HepG2 (cell line): ENCODE data around the gene RANBP17. TPM values are rescaled to one million over a fixed set of nuclear protein-coding genes. Genes with fewer than 3 reads are reported as not detected.

Source experiments
- ATAC-seq: fragments of 200-7000 bp; cut with Tn5 transposase; 3 replicates; pipeline ENCODE4 v1.9.1; 2020; ENCODE audit warnings: mild to moderate bottlenecking, moderate library complexity
- BruUV-seq: library from RNA; stranded (reverse); fragments of 400-500 nt; replicated peaks from 2 replicates; lab custom pipeline; 2021; lab: Mats Ljungman, UMichigan
- CTCF ChIA-PET: fragments of 300-600 bp; formaldehyde crosslinking; extraction: SDS; loops from one replicate; lab custom pipeline; 2021; ENCODE audit warnings: low total read pairs, inconsistent platforms, low intra/inter-chr PET ratio; lab: Yijun Ruan, JAX
- POLR2A ChIA-PET: fragments of 350-600 bp; sonication (Branson Sonifier 250); formaldehyde crosslinking; loops from one replicate; lab custom pipeline; 2020; ENCODE audit warnings: antibody characterized with exemption, inconsistent platforms; lab: Yijun Ruan, JAX
- DNase-seq: peaks from one replicate; pipeline ENCODE4 v3.0.0-alpha.2; 2015; ENCODE audit warnings: low spot score
- FAIRE-seq: peaks from 3 replicates; lab custom pipeline; 2011; peaks lifted over from hg19 to GRCh38; lab: Jason Lieb, UNC
- H2AFZ ChIP-seq: one replicate; pipeline ENCODE4 v1.6.1; 2011; ENCODE audit warnings: low read length, inconsistent platforms
- H3K27ac ChIP-seq: fragments of 300-600 bp; 3 replicates; pipeline ENCODE4 v1.8.0; 2011; ENCODE audit warnings: mixed run types, mild to moderate bottlenecking, mixed read lengths, low read length, inconsistent platforms; ENCODE audit not compliant: insufficient read depth; ENCODE audit errors: extremely low read length
- H3K27me3 ChIP-seq, 2 experiments: fragments of 200-600 bp in 1 of 2; 2 replicates in 1 of 2; 3 replicates in 1 of 2; pipeline versions ENCODE4 v1.6.0 to v1.8.0; 2011; ENCODE audit warnings: low read length in 2 of 2, mild to moderate bottlenecking in 2 of 2, moderate library complexity in 2 of 2, inconsistent platforms in 1 of 2; ENCODE audit not compliant: insufficient read depth in 2 of 2, control insufficient read depth in 1 of 2
- H3K36me3 ChIP-seq, 2 experiments: fragments of 200-600 bp in 1 of 2; replicated peaks in 1 of 2; 2 replicates in 1 of 2; 3 replicates in 1 of 2; pipeline versions ENCODE4 v1.5.1 to v1.8.0; 2011; ENCODE audit warnings: low read length in 2 of 2, inconsistent platforms in 1 of 2; ENCODE audit not compliant: insufficient read depth in 2 of 2, control insufficient read depth in 1 of 2
- H3K4me1 ChIP-seq: 2 replicates; pipeline ENCODE4 v1.5.1; 2012; ENCODE audit warnings: low read length, inconsistent platforms; ENCODE audit not compliant: insufficient read depth
- H3K4me2 ChIP-seq: 2 replicates; pipeline ENCODE4 v1.6.0; 2011; ENCODE audit warnings: low read depth, low read length, inconsistent platforms
- H3K4me3 ChIP-seq, 3 experiments: fragments of 200-600 bp in 1 of 3; sonication (generic), shearing (Covaris generic) in 1 of 3; replicated peaks in 1 of 3; 2 replicates each; pipeline ENCODE4 v1.5.1; 2011 to 2016; ENCODE audit warnings: low read length in 3 of 3, inconsistent platforms in 2 of 3, low read depth in 2 of 3, mild to moderate bottlenecking in 2 of 3, control low read depth in 1 of 3, mixed read lengths in 1 of 3; ENCODE audit not compliant: insufficient read depth in 1 of 3
- H3K79me2 ChIP-seq: one replicate; pipeline ENCODE4 v1.6.1; 2011; ENCODE audit warnings: low read length, inconsistent platforms; ENCODE audit not compliant: insufficient read depth
- H3K9ac ChIP-seq: 2 replicates; pipeline ENCODE4 v1.6.0; 2011; ENCODE audit warnings: mild to moderate bottlenecking, low read depth, low read length, inconsistent platforms; ENCODE audit not compliant: insufficient read depth
- H3K9me3 ChIP-seq: 2 replicates; pipeline ENCODE4 v1.5.1; 2012; ENCODE audit warnings: mild to moderate bottlenecking, low read length
- H4K20me1 ChIP-seq: 2 replicates; pipeline ENCODE4 v1.6.0; 2011; ENCODE audit warnings: inconsistent platforms, mild to moderate bottlenecking, low read length, moderate library complexity; ENCODE audit not compliant: insufficient read depth
- AGO2 ChIP-seq: fragments of 200-400 bp; formaldehyde crosslinking; optimal IDR thresholded peaks from 2 replicates; pipeline ENCODE3; 2017; ENCODE audit warnings: mild to moderate bottlenecking, low read depth, low read length, moderate library complexity
- GLI4 ChIP-seq: sonication (generic); formaldehyde crosslinking; IDR thresholded peaks from 2 replicates; pipeline ENCODE4 v1.5.1; 2020; ENCODE audit warnings: missing genetic modification reagents, mild to moderate bottlenecking, moderate library complexity, borderline replicate concordance
- HOXA7 ChIP-seq: sonication (generic); formaldehyde crosslinking; IDR thresholded peaks from 2 replicates; pipeline ENCODE4 v1.8.1; 2022; ENCODE audit warnings: mild to moderate bottlenecking, missing genetic modification reagents, moderate library complexity
- KDM3A ChIP-seq: IDR thresholded peaks from 2 replicates; pipeline ENCODE4 v1.6.1; 2018; ENCODE audit warnings: low read depth, missing compliant biosample characterization
- KDM4B ChIP-seq: sonication (generic); formaldehyde crosslinking; IDR thresholded peaks from 2 replicates; pipeline ENCODE4 v1.4.0; 2020; ENCODE audit warnings: missing genetic modification reagents
- MIER3 ChIP-seq: IDR thresholded peaks from 2 replicates; pipeline ENCODE4 v1.6.1; 2016; ENCODE audit warnings: missing compliant biosample characterization, borderline replicate concordance
- NRL ChIP-seq: sonication (generic); formaldehyde crosslinking; IDR thresholded peaks from 2 replicates; pipeline ENCODE4 v1.5.0; 2020; ENCODE audit warnings: missing genetic modification reagents, mild to moderate bottlenecking, moderate library complexity, borderline replicate concordance
- ZBTB37 ChIP-seq: sonication (generic); formaldehyde crosslinking; IDR thresholded peaks from 2 replicates; pipeline ENCODE4 v1.4.0; 2020; ENCODE audit warnings: mild to moderate bottlenecking, missing genetic modification reagents
- ZNF460 ChIP-seq: sonication (generic); formaldehyde crosslinking; IDR thresholded peaks from 2 replicates; pipeline ENCODE4 v1.5.1; 2020; ENCODE audit warnings: missing genetic modification reagents, mild to moderate bottlenecking, borderline replicate concordance
- ZNF75D ChIP-seq: sonication (generic); formaldehyde crosslinking; IDR thresholded peaks from 2 replicates; pipeline ENCODE4 v1.8.1; 2023; ENCODE audit warnings: missing genetic modification reagents, mild to moderate bottlenecking, borderline replicate concordance
- ZSCAN22 ChIP-seq: sonication (generic); formaldehyde crosslinking; IDR thresholded peaks from 2 replicates; pipeline ENCODE4 v1.4.0; 2020; ENCODE audit warnings: mild to moderate bottlenecking, missing genetic modification reagents
- WGBS: methylation state at CpG from one replicate; pipeline ENCODE4 v1.1.6; 2017; ENCODE audit warnings: low lambda C conversion rate; 5-methylcytosine and 5-hydroxymethylcytosine counted together
- in situ Hi-C: cut with HindIII; loops from 2 replicates; pipeline ENCODE4 v1.10.0; 2017; ENCODE audit warnings: low pct_unique_long_range_greater_than_20kb; ENCODE audit not compliant: extremely low pct_ligation_motif_present
- intact Hi-C: fragments of 100-400 bp; cut with micrococcal nuclease; formaldehyde crosslinking; loops from one replicate; pipeline ENCODE4 v1.10.0; 2022; ENCODE audit not compliant: unreplicated experiment
- polyA plus RNA-seq, 8 experiments: library from polyadenylated mRNA; depleted of rRNA in 3 of 8; stranded (reverse) in 7 of 8; unstranded in 1 of 8; fragments of >200 nt; fragmentation: Illumina TruSeq in 4 of 8; extraction: Trizol in 4 of 8; gene quantifications; 2 replicates each; pipeline versions ENCODE4 v1.2.1 to v1.2.3, GENCODE V29; 2011 to 2016; ENCODE audit warnings: low read depth in 4 of 8, missing spikeins in 1 of 8, mixed read lengths in 1 of 8; ENCODE audit not compliant: insufficient read depth in 1 of 8
- total RNA-seq, 5 experiments: library from RNA; depleted of rRNA; stranded (reverse); fragments of >200 nt; fragmentation: Illumina TruSeq; extraction: Trizol; gene quantifications; 2 replicates each; pipeline ENCODE4 v1.2.3, GENCODE V29; 2016; ENCODE audit warnings: low read depth in 1 of 5

Gene RANBP17
- total and polyA plus RNA-seq, 2 of the 13 experiments (the other 11 are each of a cell fraction or from before 2014, with no cell fraction given) = not detected

- no peak for DNase-seq
Measured at GRCh38 chr5:171094356-171094755, 232.5 kb downstream of the RANBP17 start.

More at GRCh38 chr5:171094356-171094755, 232.5 kb downstream of the RANBP17 start:
- H4K20me1 ChIP-seq = no peaks in the 10 kb centered on the region
- no peaks in the 10 kb centered on the region for H3K9me3 ChIP-seq
- intact Hi-C loops = no loop called here
- ATAC-seq = no peak
- in situ Hi-C loops = no loop called here
- no peak for TF ChIP-seq ZNF460 (CRISPR knock-in tag)
- TF ChIP-seq AGO2 = no peak
- TF ChIP-seq ZSCAN22 (CRISPR knock-in tag) = no peak
- no peak for TF ChIP-seq ZNF75D (CRISPR knock-in tag)
- TF ChIP-seq KDM3A (CRISPR knock-in tag) = no peak
- no peak for TF ChIP-seq GLI4 (CRISPR knock-in tag)
- TF ChIP-seq ZBTB37 = no peak
- TF ChIP-seq MIER3 (CRISPR knock-in tag) = no peak
- TF ChIP-seq NRL = no peak
- TF ChIP-seq HOXA7 = no peak
- no peak for TF ChIP-seq KDM4B (CRISPR knock-in tag)
- TF ChIP-seq, all 625 proteins: peak for 0
- no peak overlapping the region for H3K4me2 ChIP-seq
- no peak overlapping the region for H3K9ac ChIP-seq
- WGBS = 3% methylated on average over 3 of the region's 3 CpGs
- no peaks in the 10 kb centered on the region for H3K27me3 ChIP-seq
- no peak overlapping the region for H2AFZ ChIP-seq
- H3K4me3 ChIP-seq = no peak overlapping the region
- H3K79me2 ChIP-seq = no peaks in the 10 kb centered on the region
- no TSS peak for BruUV-seq
- ChIA-PET POLR2A (no interaction called here), CTCF (no interaction called here)
- no peak overlapping the region for H3K27ac ChIP-seq
- FAIRE-seq = no peak
- no peaks in the 10 kb centered on the region for H3K36me3 ChIP-seq
- H3K4me1 ChIP-seq = no peaks in the 10 kb centered on the region
